Measurements from ENCODE around the gene DIPK1B.

Gene DIPK1B

DNA sequence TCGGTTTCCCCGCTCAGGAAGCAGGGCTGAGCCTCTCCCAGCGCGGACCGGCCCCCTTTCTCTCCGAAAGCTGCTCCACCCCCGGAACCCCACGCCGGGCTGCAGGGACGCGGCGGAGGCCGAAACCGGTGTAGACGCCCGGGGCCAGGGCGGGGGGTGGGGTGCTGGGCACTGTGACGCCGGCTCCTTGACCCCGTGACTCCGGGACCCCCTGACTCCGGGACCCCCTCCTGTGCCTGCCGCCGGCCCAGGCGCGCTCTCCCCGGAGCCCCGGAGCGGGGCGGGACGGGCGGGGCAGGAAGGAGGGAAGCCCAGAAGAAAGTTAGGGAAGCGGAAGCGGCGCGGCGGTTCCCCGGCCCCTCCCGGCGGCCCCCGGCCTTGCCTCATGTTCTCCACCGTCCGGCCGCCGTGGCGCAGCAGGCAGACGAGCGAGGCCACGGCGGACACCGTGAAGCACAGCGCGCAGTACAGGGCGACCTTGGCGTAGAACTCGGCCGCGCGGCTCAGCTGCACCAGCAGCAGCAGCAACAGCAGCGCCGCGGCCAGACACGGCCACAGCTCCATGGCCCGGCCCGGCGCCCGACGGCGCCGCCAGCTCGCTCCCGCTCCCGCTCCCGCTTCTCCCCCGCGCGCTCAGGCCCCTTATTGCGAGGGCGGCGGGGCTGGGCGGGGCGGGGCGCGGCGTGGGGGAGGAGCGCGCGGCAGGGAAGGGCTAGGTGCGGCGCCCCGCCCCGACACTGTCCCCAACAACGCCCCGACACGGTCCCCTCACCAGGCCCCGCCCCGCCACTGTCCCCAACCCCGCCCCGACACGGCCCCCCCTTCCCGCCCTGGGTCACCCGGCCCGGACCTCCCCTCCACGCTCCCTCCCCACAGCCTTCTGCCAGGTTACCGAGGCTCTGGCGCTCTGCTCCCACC, 25.3 kb upstream of the DIPK1B start, which contains the start of gene AGPAT2:
Gene AGPAT2, minus strand, starts transcription at position 664 of the 918 bp plus-strand sequence. Its CDS starts 100 bp downstream, at position 564.
- peak; percentile 67 for DNase-seq (ENCODE audit: low read depth)

DNA sequence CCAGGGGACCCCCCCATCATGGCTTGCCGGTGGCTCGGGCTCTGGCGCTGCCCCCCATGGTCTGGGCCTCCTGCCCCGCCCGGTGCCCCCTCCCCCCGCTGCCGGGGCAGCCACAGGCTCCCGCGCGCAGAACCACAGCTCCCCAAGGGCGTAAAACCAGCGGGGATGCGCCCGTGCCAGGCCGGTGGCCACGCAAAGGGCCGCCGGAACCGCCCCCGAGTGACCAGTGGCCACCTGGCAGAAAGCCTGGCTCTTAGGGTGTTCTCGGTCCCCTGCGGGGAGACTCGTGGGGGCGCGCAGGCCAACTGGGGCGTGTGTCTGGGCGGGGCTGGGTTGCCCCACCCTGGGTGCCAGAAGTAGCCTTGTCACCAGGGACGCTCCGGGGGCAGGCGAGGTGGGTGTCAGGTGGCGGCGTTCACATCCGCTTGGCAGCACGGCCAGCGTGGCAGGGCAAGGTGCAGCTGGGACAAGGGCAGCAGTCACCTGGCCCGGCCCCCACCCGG, 24.6 kb upstream of the DIPK1B start:
- DNase-seq (ENCODE audit: low read depth): no peak

GRCh38 chr9:136688274-136689107, 23.9 kb upstream of the DIPK1B start:
- DNase-seq (ENCODE audit: low read depth): no peak

DNA sequence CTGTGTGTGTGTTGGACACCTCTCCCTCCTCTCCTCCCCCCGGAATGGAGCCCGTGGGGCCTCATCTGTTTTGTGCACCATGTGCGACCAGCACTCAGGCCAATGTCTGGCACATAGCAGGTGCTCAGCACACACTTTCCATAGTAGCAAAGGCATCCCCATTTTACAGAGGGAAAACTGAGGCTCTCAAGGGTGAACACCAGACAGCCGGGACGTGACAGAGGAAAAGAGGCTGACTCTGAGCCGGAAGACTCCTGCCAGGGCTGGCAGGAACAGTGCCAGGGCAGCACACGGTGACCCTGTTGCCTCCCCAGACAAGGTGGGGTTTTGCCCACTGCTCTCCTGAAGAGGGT, 23.3 kb upstream of the DIPK1B start:
- no peak for DNase-seq (ENCODE audit: low read depth)

DNA sequence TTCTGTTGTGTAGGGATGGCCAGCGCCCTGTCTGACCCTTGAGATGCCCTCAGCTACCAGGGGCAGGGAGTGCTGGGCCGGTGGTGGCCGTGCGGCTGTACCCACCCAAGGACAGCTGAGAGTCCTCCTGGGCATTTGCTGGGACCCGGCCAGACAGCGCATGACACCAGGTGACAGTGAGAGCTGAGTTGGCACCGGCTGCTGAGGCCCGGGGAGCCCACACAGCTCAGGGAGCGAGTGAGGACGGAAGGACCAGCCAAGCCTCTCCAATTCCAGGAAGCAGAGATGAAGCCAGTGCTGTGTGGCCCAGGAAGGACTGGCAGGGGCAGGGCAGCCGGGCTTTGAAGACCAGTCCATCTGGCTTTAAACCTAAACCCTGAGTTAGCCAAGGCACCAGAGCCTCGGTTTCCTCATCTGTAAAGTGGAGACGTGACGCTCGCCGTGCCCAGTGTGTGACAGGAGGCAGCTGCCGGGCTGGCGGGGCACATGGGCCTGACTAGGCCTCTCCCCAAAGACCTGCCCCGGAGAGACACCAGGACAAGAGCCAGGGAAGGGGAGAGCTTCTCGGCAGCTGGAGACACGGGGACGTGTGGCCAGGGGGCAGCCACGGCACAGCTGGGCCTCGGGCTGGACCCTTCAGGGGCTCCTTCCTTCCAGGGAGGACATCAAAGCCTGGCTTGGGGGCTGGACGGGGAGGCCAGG, 22.1 kb upstream of the DIPK1B start:
- no peak for DNase-seq (ENCODE audit: low read depth)

DNA sequence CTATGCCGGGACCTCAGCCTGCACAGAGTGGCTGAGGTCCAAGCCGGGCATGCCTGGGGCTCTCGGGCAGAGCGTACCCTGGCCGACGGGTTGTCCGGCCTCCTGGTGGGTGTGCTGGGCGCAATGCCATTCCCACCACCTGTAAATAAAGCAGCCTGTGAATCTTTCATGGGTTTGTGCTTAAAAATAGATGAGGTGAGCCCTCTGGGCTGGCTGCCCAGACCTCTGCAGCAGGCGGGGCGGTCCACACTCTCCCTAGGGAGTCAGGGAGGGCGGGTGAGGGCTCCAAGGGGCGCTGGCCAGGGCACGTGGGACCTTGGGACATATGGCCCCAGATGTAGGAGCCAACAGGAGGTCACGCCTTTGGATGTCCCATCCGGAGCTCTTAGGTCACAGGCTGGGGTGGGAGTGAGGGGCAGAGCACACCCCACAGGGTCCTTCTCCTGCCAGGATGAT, 21.5 kb upstream of the DIPK1B start:
- no peak for DNase-seq (ENCODE audit: low read depth)

GRCh38 chr9:136691316-136692184, 20.8 kb upstream of the DIPK1B start:
- DNase-seq (ENCODE audit: low read depth): no peak

GRCh38 chr9:136692185-136693134, 19.9 kb upstream of the DIPK1B start:
- DNase-seq (ENCODE audit: low read depth): no peak

GRCh38 chr9:136693135-136693489, 19.3 kb upstream of the DIPK1B start:
- no peak for DNase-seq (ENCODE audit: low read depth)

- DNase-seq (ENCODE audit: low read depth): no peak
Observed at GRCh38 chr9:136693490-136694162, 18.7 kb upstream of the DIPK1B start.

DNA sequence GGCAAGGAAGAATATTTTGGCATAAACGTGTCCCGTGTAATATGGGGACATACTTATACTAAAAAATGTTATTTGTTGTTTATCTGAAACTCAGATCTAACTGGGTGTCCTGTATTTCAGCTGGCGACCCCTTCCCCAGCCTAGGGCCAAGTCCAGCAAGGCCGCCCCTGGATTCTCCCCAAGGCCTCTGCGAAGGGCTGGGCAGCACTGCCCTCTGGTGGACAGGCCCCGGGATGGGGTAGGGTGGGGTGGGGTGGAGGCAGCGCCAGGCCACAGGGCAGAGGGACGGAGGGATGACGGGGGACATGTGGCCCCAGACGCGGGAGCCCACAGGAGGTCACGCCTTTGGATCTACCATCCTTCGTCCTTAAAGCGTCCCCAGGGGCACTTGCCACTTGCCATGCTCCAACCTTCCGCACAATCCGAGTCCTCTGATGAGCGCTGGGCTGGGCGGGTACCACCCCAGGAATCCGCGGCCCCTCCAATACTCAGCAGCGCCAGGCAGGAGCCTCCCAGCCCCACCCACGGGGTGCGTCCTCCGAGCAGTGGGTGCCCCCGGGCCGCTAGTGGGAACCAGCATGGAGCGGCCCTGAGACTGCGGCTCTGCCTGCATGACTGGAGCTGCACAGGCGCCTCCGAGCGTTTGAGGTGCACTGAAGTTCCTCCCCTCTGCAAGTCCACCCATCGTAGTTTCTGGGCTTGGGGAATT, 18.1 kb upstream of the DIPK1B start:
- peak; percentile 37 for DNase-seq (ENCODE audit: low read depth)

DNA sequence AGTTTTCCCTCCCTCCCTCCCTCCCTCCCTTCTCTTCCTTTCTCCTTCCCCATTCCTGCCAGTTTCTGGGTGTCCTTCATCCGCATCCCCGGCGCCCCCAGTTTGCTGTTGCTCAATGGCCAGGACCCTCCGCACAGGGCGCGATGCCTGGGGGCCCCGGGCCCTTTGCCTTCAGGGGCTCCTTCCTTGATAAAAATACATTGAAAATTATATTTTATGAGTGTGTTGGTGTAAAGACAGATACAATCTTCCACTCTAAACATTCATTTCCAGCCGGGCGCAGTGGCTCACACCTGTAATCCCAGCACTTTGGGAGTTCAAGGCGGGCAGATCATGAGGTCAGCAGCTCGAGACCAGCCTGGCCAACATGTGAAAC, 17.5 kb upstream of the DIPK1B start:
- no peak for DNase-seq (ENCODE audit: low read depth)

GRCh38 chr9:136695435-136695895, 16.9 kb upstream of the DIPK1B start:
- DNase-seq (ENCODE audit: low read depth): no peak

- DNase-seq (ENCODE audit: low read depth): no peak
Observed at GRCh38 chr9:136695955-136696354, 16.4 kb upstream of the DIPK1B start.

DNA sequence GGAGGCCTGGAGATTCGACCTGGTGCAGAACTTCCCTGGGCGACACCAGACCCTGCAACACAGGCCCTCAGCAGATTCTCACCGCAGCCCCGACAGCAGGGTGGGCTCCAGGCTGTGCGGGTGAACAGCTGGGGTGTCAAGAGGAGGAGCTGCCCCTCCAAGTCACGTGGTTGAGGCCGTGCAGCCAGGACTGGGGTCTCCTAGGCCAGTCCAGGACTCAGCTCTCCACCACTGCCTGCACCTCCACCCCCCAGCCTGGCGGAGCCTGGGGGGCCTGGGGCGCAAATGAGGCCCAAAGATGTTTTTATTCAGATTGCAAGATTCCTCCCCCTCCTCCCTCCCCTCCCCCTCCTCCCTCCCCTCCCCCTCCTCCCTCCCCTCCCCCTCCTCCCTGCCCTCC, 15.9 kb upstream of the DIPK1B start:
- DNase-seq (ENCODE audit: low read depth): no peak

DNA sequence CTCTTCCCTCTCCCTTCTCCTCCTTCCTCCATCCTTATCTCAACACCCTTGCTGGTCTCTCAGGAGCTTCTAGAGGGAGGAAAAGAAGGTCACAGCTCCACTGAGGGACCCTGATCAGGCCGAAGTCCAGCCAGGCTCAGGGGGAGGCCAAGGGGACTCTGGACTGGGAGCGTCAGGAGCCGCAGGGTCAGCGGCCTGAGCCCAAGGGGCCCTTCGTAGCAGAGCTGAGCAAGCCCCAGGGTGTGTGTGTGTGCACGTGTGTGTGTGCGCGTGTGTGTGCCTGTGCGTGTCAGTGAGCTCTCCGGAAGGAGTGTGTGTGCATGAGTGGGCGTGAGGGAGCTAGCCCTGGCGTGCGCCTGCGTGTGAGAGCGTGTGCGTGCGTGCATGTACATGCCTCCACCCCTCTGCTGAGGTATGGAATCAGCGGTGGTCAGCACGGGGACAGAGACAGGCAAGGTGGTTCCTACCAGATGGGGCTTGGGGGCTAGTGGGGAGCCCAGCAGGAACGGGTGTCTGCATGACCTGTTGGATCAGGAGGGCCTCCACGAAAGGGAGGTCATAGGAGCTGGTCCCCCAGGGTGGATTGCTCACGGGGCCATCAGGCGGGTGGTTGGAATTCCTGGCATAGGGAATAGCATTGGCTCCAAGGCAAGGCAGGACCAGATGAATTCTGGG, 15.1 kb upstream of the DIPK1B start:
- no peak for DNase-seq (ENCODE audit: low read depth)

DNA sequence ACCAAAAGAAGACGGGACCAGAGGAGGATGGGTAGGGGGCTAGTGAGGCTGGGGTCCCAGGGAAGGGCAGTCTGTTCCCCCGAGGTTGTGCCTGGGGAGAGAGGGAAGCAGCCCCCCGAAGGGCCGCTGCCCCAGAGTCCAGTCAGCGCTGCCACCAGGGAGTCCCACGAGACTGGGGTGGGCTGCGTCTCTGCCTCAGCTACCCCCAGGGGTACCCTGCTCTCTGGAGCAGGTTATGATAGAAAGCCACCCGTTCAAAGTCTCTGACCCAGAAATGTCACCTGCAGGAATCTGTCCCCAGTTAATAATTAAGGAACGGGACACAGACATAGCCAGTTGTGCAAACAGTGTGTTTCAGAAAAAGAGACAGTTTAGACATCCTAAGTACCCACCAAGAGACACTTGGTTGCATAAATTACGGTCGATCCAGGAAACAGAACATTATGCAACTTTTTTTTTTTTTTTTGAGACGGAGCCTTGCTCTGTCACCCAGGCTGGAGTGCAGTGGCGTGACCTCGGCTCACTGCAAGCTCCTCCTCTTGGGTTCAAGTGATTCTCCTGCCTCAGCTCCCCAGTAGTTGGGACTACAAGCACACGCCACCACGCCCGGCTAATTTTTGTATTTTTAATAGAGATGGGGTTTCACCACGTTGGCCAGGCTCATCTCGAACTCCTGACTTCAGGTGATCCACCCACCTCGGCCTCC, 14.4 kb upstream of the DIPK1B start:
- DNase-seq (ENCODE audit: low read depth): no peak

All from activated T-cell treated with anti-CD3 and anti-CD28 coated beads for 48 hours (primary cell).